Trophoblast cell (in vitro differentiated cells and primary cell): ENCODE measurements around the gene TBX4. TPM values are rescaled to one million over a fixed set of nuclear protein-coding genes. Genes with fewer than 3 reads are reported as not detected.

Source experiments
- DNase-seq, 2 donors: peaks; one replicate each; pipeline ENCODE4 v3.0.0-alpha.2; 2016
- H2AFZ ChIP-seq: 2 replicates; pipeline ENCODE4 v1.6.1; 2013; ENCODE audit warnings: low read length, moderate library complexity, mild to moderate bottlenecking; ENCODE audit not compliant: insufficient read depth, poor library complexity
- H2AK5ac ChIP-seq: 2 replicates; pipeline ENCODE4 v1.6.1; 2013; ENCODE audit warnings: mild to moderate bottlenecking, low read length
- H2BK120ac ChIP-seq: 2 replicates; pipeline ENCODE4 v1.6.1; 2013; ENCODE audit warnings: low read length, mild to moderate bottlenecking, moderate library complexity; ENCODE audit not compliant: insufficient read depth, poor library complexity
- H2BK12ac ChIP-seq: 2 replicates; pipeline ENCODE4 v1.6.1; 2013; ENCODE audit warnings: mild to moderate bottlenecking, low read length, moderate library complexity
- H2BK5ac ChIP-seq: 2 replicates; pipeline ENCODE4 v1.6.1; 2013; ENCODE audit warnings: low read length, low read depth, moderate library complexity, mild to moderate bottlenecking; ENCODE audit not compliant: poor library complexity
- H3K14ac ChIP-seq: 2 replicates; pipeline ENCODE4 v1.6.1; 2013; ENCODE audit warnings: mild to moderate bottlenecking, low read length
- H3K18ac ChIP-seq: 2 replicates; pipeline ENCODE4 v1.6.1; 2013; ENCODE audit warnings: mild to moderate bottlenecking, low read length
- H3K23ac ChIP-seq: 2 replicates; pipeline ENCODE4 v1.6.1; 2013; ENCODE audit warnings: low read length
- H3K27ac ChIP-seq: 2 replicates; pipeline ENCODE4 v1.5.1; 2013; ENCODE audit warnings: low read depth, mild to moderate bottlenecking, inconsistent platforms, low read length, moderate library complexity
- H3K27me3 ChIP-seq: 2 replicates; pipeline ENCODE4 v1.6.1; 2013; ENCODE audit warnings: inconsistent platforms, mild to moderate bottlenecking, low read length, moderate library complexity; ENCODE audit not compliant: insufficient read depth
- H3K36me3 ChIP-seq, 2 experiments: 1 replicate in 1 of 2; 2 replicates in 1 of 2; pipeline ENCODE4 v1.6.1; 2013; ENCODE audit warnings: low read length in 2 of 2, mild to moderate bottlenecking in 2 of 2, moderate library complexity in 1 of 2; ENCODE audit not compliant: insufficient read depth in 2 of 2, control insufficient read depth in 1 of 2
- H3K4ac ChIP-seq: 2 replicates; pipeline ENCODE4 v1.6.1; 2013; ENCODE audit warnings: low read depth, mild to moderate bottlenecking, low read length, moderate library complexity
- H3K4me1 ChIP-seq, 2 experiments: 1 replicate in 1 of 2; 2 replicates in 1 of 2; pipeline ENCODE4 v1.6.1; 2013; ENCODE audit warnings: low read length in 2 of 2, mild to moderate bottlenecking in 2 of 2, moderate library complexity in 1 of 2; ENCODE audit not compliant: insufficient read depth in 2 of 2, control insufficient read depth in 1 of 2
- H3K4me2 ChIP-seq: 2 replicates; pipeline ENCODE4 v1.6.1; 2013; ENCODE audit warnings: inconsistent platforms, mild to moderate bottlenecking, low read length, moderate library complexity
- H3K4me3 ChIP-seq: 2 replicates; pipeline ENCODE4 v1.5.1; 2013; ENCODE audit warnings: mild to moderate bottlenecking, low read depth, low read length, inconsistent platforms
- H3K79me1 ChIP-seq: one replicate; pipeline ENCODE4 v1.6.1; 2013; ENCODE audit warnings: low read length
- H3K79me2 ChIP-seq: 2 replicates; pipeline ENCODE4 v1.6.1; 2013; ENCODE audit warnings: low read length, mild to moderate bottlenecking; ENCODE audit not compliant: control insufficient read depth, insufficient read depth, poor library complexity
- H3K9ac ChIP-seq: 2 replicates; pipeline ENCODE4 v1.6.1; 2013; ENCODE audit warnings: mild to moderate bottlenecking, low read length
- H3K9me3 ChIP-seq: 2 replicates; pipeline ENCODE4 v1.6.1; 2013; ENCODE audit warnings: low read depth, mild to moderate bottlenecking, control low read depth, inconsistent platforms, low read length; ENCODE audit not compliant: insufficient read depth
- H4K12ac ChIP-seq: 2 replicates; pipeline ENCODE4 v1.6.1; 2013; ENCODE audit warnings: low read depth, mild to moderate bottlenecking, low read length, moderate library complexity
- H4K8ac ChIP-seq: 2 replicates; pipeline ENCODE4 v1.6.1; 2013; ENCODE audit warnings: low read depth, mild to moderate bottlenecking, low read length, moderate library complexity
- H4K91ac ChIP-seq: one replicate; pipeline ENCODE4 v1.6.1; 2013; ENCODE audit warnings: low read depth, mild to moderate bottlenecking, low read length, moderate library complexity
- WGBS: extraction: QIAGEN DNeasy Blood & Tissue Kit; methylation state at CpG from one replicate; pipeline ENCODE4 v1.1.7; 2013; ENCODE audit warnings: missing lambda C conversion rate; ENCODE audit not compliant: insufficient read length, insufficient coverage; ENCODE audit errors: extremely low coverage; 5-methylcytosine and 5-hydroxymethylcytosine counted together
- polyA plus RNA-seq: library from polyadenylated mRNA; stranded (reverse); fragments of 200-250 nt; gene quantifications from 2 replicates; pipeline ENCODE4 v1.2.3, GENCODE V29; 2013

The TBX4 gene
- polyA plus RNA-seq = 0.93 and 0.97 TPM in 2 replicates

- Histone ChIP-seq H3K79me1 (no peaks in the 10 kb centered on the region), H3K27me3 (peaks cover 66% of the 10 kb centered on the region), H4K12ac (no peak within 1 kb of the TSS), H3K4me2 (peak within 1 kb of the TSS; percentile 56), H3K23ac (no peak within 1 kb of the TSS), H2BK12ac (no peak within 1 kb of the TSS), H3K36me3 (no peaks in the 10 kb centered on the region), H3K4me3 (peak within 1 kb of the TSS; percentile 2), H3K18ac (no peak within 1 kb of the TSS), H3K4me1 (peaks cover 9 to 17% of the 10 kb centered on the region in 2 experiments), H2BK120ac (peak within 1 kb of the TSS; percentile 19), H3K9me3 (peaks cover 8% of the 10 kb centered on the region), H2AFZ (peak within 1 kb of the TSS; percentile 59), H4K91ac (peak within 1 kb of the TSS; percentile 9), H2BK5ac (no peak within 1 kb of the TSS), H4K8ac (peak within 1 kb of the TSS; percentile 24), H3K27ac (no peak within 1 kb of the TSS), H3K9ac (no peak within 1 kb of the TSS), H3K79me2 (peaks cover 2% of the 10 kb centered on the region), H3K14ac (peak within 1 kb of the TSS; percentile 31), H2AK5ac (no peak within 1 kb of the TSS), H3K4ac (no peak within 1 kb of the TSS)
- WGBS = no CpG with 5 or more reads among the region's 59 CpGs
- peak in 1 of 2 donors; percentile 15 for DNase-seq
Observed at GRCh38 chr17:61452301-61453290, at the start of gene TBX4. TBX4 (plus strand) TSS chr17:61452422; CDS start chr17:61456491, 4,069 bp downstream.

- Histone ChIP-seq H4K91ac (no peak overlapping the region), H3K23ac (no peak overlapping the region), H3K4me1 (peaks cover 11 to 38% of the 10 kb centered on the region in 2 experiments), H3K27me3 (peaks cover 87% of the 10 kb centered on the region), H3K9ac (no peak overlapping the region), H3K4me2 (peak overlapping the region; percentile 26), H3K79me1 (peaks cover 2% of the 10 kb centered on the region), H4K12ac (no peak overlapping the region), H3K36me3 (no peaks in the 10 kb centered on the region), H3K27ac (no peak overlapping the region), H2AFZ (no peak overlapping the region), H3K14ac (no peak overlapping the region), H2BK120ac (no peak overlapping the region), H4K8ac (no peak overlapping the region), H2BK12ac (no peak overlapping the region), H3K9me3 (peaks cover 15% of the 10 kb centered on the region), H3K79me2 (no peaks in the 10 kb centered on the region), H3K4ac (no peak overlapping the region), H2BK5ac (no peak overlapping the region), H3K18ac (no peak overlapping the region), H2AK5ac (no peak overlapping the region), H3K4me3 (no peak overlapping the region)
- DNase-seq = no peak
- WGBS = no CpG with 5 or more reads among the region's 55 CpGs
Observed at GRCh38 chr17:61402978-61403800, 49.0 kb upstream of the TBX4 start.

- Histone ChIP-seq H3K9me3 (peaks cover 15% of the 10 kb centered on the region), H3K79me2 (no peaks in the 10 kb centered on the region), H3K14ac (no peak overlapping the region), H3K36me3 (no peaks in the 10 kb centered on the region), H3K4me3 (no peak overlapping the region), H4K91ac (no peak overlapping the region), H3K4me1 (peaks cover 11 to 32% of the 10 kb centered on the region in 2 experiments), H3K27ac (no peak overlapping the region), H2AK5ac (no peak overlapping the region), H3K4me2 (peak overlapping the region; percentile 53), H3K9ac (no peak overlapping the region), H4K12ac (no peak overlapping the region), H3K4ac (no peak overlapping the region), H3K27me3 (peaks cover 86% of the 10 kb centered on the region), H2BK5ac (no peak overlapping the region), H2BK12ac (no peak overlapping the region), H2AFZ (no peak overlapping the region), H4K8ac (no peak overlapping the region), H3K79me1 (peaks cover 2% of the 10 kb centered on the region), H3K18ac (no peak overlapping the region), H3K23ac (no peak overlapping the region), H2BK120ac (no peak overlapping the region)
- DNase-seq = no peak
- WGBS = no CpG with 5 or more reads among the region's 66 CpGs
Observed at GRCh38 chr17:61403801-61404662, 48.2 kb upstream of the TBX4 start.

- Histone ChIP-seq H4K12ac (no peak overlapping the region), H2BK5ac (no peak overlapping the region)
- WGBS = no CpG with 5 or more reads among the region's 27 CpGs
Observed at GRCh38 chr17:61404663-61404912, 47.6 kb upstream of the TBX4 start.

More at GRCh38 chr17:61404663-61404912, 47.6 kb upstream of the TBX4 start:
- Histone ChIP-seq H3K79me2 (no peaks in the 10 kb centered on the region), H3K9ac (no peak overlapping the region), H2BK120ac (no peak overlapping the region), H3K14ac (no peak overlapping the region), H4K8ac (no peak overlapping the region), H3K23ac (no peak overlapping the region), H2AFZ (no peak overlapping the region), H3K4me1 (peaks cover 11 to 30% of the 10 kb centered on the region in 2 experiments), H3K27ac (no peak overlapping the region), H2AK5ac (no peak overlapping the region), H4K91ac (no peak overlapping the region), H3K18ac (no peak overlapping the region), H3K4ac (no peak overlapping the region), H3K4me2 (peak overlapping the region; percentile 53), H3K27me3 (peaks cover 87% of the 10 kb centered on the region), H2BK12ac (no peak overlapping the region), H3K36me3 (no peaks in the 10 kb centered on the region), H3K9me3 (peaks cover 15% of the 10 kb centered on the region), H3K79me1 (peaks cover 2% of the 10 kb centered on the region), H3K4me3 (no peak overlapping the region)
- DNase-seq = no peak
